Measurements from ENCODE around the gene MSI1.

- no peak for TF ChIP-seq CTCF (IDR thresholded peaks at IDR 0.05)
- no peak for TF ChIP-seq POLR2A (IDR thresholded peaks at IDR 0.05; ENCODE audit: low read depth)
Observed at GRCh38 chr12:120376934-120377572, 8.1 kb upstream of the MSI1 start.

Measured in esophagus muscularis mucosa (tissue), 3 donors.